OCI-LY1 (cell line): Measurements from ENCODE around the gene ZNF429.

Experiments
- CTCF ChIP-seq: fragments of 200-600 bp; sonication (generic), shearing (Covaris generic); IDR thresholded peaks from 2 replicates; pipeline ENCODE4 v1.5.1; 2017; ENCODE audit warnings: mild to moderate bottlenecking, antibody characterized with exemption, low read length, moderate library complexity, mixed read lengths
- EZH2 ChIP-seq: fragments of 200-600 bp; sonication (generic), shearing (Covaris generic); IDR thresholded peaks from 2 replicates; pipeline ENCODE4 v1.8.0; 2017; ENCODE audit warnings: borderline replicate concordance, mixed run types, mild to moderate bottlenecking, antibody characterized with exemption, low read length, moderate library complexity, mixed read lengths

DNA sequence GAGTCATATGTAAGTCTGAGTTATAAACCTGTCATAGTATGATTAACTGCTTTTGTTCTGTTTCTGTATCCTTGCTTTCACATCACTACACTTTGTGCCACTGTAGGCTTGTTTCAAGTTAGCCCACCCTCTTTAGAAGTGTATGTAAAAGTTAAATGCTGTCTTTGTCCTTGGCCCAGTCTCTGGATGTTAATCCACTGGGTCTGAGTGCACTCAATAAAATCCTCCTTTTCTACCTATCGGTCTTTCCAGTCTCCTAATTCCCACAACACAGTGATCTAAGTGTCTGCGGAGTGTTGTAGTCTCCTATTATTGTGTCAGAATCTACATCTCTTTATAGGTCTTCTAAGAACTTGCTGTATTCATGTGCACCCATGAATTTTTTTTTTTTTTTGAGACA lies 14.1 kb downstream of the ZNF429 start:
- TF ChIP-seq CTCF = no peak
- TF ChIP-seq EZH2 = no peak
